Esophagus muscularis mucosa (tissue), 4 donors: Measurements from ENCODE around the gene SND1. TPM values are rescaled to one million over a fixed set of nuclear protein-coding genes. Genes with fewer than 3 reads are reported as not detected.

Experiments used
- DNase-seq: peaks from one replicate; pipeline ENCODE4 v3.0.0-alpha.2; 2017; ENCODE audit errors: extremely low spot score
- H3K27ac ChIP-seq, 4 donors: fragments of 200-600 bp; sonication (generic); replicated peaks in 1 of 4; 1 replicate in 3 of 4; 2 replicates in 1 of 4; pipeline ENCODE4 v1.5.1; 2016 to 2019; ENCODE audit warnings: mild to moderate bottlenecking in 1 of 4
- H3K27me3 ChIP-seq, 4 donors: fragments of 200-600 bp; sonication (generic); one replicate each; pipeline versions ENCODE4 v1.5.1 to v1.6.0; 2016 to 2019
- H3K36me3 ChIP-seq, 4 donors: fragments of 200-600 bp; sonication (generic); one replicate each; pipeline ENCODE4 v1.5.1; 2016 to 2019
- H3K4me1 ChIP-seq, 4 donors: fragments of 200-600 bp; sonication (generic); one replicate each; pipeline ENCODE4 v1.5.1; 2016 to 2019
- H3K4me3 ChIP-seq, 4 donors: fragments of 200-600 bp; sonication (generic); 1 replicate in 2 of 4; 2 replicates in 2 of 4; pipeline ENCODE4 v1.5.1; 2016 to 2019; ENCODE audit warnings: mild to moderate bottlenecking in 4 of 4, moderate library complexity in 1 of 4
- H3K9me3 ChIP-seq, 4 donors: fragments of 200-600 bp; sonication (generic); 1 replicate in 3 of 4; 2 replicates in 1 of 4; pipeline ENCODE4 v1.5.1; 2016 to 2019
- EP300 ChIP-seq: sonication (generic); formaldehyde crosslinking; IDR thresholded peaks from one replicate; pipeline ENCODE4 v1.6.1; 2017; ENCODE audit warnings: antibody characterized with exemption
- POLR2A ChIP-seq: fragments of 450-650 bp; IDR thresholded peaks from one replicate; pipeline ENCODE4 v1.6.1; 2017; ENCODE audit warnings: antibody characterized with exemption, moderate library complexity, mild to moderate bottlenecking, low read depth
- POLR2AphosphoS5 ChIP-seq, 2 donors: sonication (generic); formaldehyde crosslinking; IDR thresholded peaks; one replicate each; pipeline ENCODE4 v1.6.1; 2017; ENCODE audit warnings: antibody characterized with exemption in 2 of 2
- WGBS: methylation state at CpG from one replicate; pipeline ENCODE4 v1.1.5; 2018; 5-methylcytosine and 5-hydroxymethylcytosine counted together
- intact Hi-C: fragments of 100-400 bp; cut with DNase I; formaldehyde crosslinking; loops from one replicate; pipeline ENCODE4 v1.15.1; 2023
- total RNA-seq, 4 donors: library from RNA; depleted of rRNA; stranded (reverse); fragments of >200 nt; gene quantifications; one replicate each; pipeline versions ENCODE4 v1.1.0 to v1.2.1, GENCODE V29; 2016
- TF ChIP-seq, protein P1 (sequence below), 3 experiments: fragments of 200-600 bp in 2 of 3; fragments of 450-650 bp in 1 of 3; sonication (generic) in 2 of 3; IDR thresholded peaks; one replicate each; pipeline ENCODE4 v1.5.1; 2017 to 2019; ENCODE audit warnings: antibody characterized with exemption in 3 of 3, mild to moderate bottlenecking in 2 of 3, moderate library complexity in 1 of 3

Gene SND1
- total RNA-seq, 4 donors from 2014 or later: 71.4 to 91.2 (median 81.3) TPM

DNA sequence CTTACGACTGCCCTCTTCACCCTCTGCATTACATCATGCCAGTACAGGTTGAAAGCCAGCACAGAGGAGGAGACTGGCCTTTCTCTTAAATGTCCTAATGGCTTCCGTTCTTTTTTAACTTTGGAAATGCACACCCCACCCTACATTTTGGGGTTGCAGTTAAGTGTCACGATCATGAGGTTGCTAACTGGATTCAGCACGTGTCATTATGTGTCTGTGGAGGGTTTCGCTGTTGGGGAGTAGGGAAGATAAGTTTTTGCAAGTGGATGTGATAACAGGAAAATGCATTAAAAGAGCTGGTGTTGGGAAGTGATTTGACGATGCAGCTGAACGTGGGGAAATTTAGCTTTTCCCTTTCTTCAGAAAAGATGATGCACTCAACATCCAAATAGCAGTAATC lies 243.4 kb downstream of the SND1 start:
- 94% methylated on average over 7 of the region's 7 CpGs for WGBS

DNA sequence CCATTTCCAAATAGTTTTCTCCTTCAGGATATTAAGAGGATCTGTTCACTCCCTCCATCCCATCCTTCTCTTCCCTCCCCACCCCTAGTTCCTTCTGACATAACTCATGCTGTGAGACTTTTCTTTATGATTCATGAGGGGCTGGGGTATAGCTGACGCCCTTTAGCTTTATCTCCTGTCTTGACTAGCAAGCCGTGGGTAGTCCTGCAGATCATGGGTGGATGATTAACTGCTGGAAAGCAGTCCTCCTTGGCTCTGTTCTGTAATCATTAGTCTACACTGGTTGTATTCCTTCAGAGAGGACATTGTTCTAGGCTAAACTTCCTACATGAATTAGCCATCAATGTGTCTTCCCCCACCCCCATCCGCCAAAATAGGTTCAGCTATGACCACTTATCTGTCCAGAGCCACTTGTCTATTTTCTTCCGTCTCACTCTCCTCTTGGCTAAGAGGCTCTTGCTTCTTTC lies 243.9 kb downstream of the SND1 start:
- Histone ChIP-seq H3K27me3 (no peaks in the 10 kb centered on the region), H3K9me3 (no peaks in the 10 kb centered on the region), H3K27ac (no peak overlapping the region), H3K4me1 (peaks cover 0 to 18% (median 8%) of the 10 kb centered on the region in 4 donors), H3K36me3 (peaks cover 0 to 7% (median 0%) of the 10 kb centered on the region in 4 donors), H3K4me3 (no peak overlapping the region)
- 90% methylated on average over 4 of the region's 4 CpGs for WGBS
- TF ChIP-seq POLR2AphosphoS5 (IDR thresholded peaks at IDR 0.05) (no peak), POLR2A (no peak), EP300 (no peak)
- TF ChIP-seq, protein P1, sequence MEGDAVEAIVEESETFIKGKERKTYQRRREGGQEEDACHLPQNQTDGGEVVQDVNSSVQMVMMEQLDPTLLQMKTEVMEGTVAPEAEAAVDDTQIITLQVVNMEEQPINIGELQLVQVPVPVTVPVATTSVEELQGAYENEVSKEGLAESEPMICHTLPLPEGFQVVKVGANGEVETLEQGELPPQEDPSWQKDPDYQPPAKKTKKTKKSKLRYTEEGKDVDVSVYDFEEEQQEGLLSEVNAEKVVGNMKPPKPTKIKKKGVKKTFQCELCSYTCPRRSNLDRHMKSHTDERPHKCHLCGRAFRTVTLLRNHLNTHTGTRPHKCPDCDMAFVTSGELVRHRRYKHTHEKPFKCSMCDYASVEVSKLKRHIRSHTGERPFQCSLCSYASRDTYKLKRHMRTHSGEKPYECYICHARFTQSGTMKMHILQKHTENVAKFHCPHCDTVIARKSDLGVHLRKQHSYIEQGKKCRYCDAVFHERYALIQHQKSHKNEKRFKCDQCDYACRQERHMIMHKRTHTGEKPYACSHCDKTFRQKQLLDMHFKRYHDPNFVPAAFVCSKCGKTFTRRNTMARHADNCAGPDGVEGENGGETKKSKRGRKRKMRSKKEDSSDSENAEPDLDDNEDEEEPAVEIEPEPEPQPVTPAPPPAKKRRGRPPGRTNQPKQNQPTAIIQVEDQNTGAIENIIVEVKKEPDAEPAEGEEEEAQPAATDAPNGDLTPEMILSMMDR (IDR thresholded peaks at IDR 0.05): no peak
- DNase-seq: no peak
- intact Hi-C loops: no loop called here

More for the DNA sequence above, 243.4 kb downstream of the SND1 start:
- H3K9me3 ChIP-seq: no peaks in the 10 kb centered on the region
- peaks cover 0 to 14% (median 3%) of the 10 kb centered on the region in 4 donors for H3K4me1 ChIP-seq
- DNase-seq: no peak
- peaks cover 0 to 7% (median 0%) of the 10 kb centered on the region in 4 donors for H3K36me3 ChIP-seq
- no peak overlapping the region for H3K4me3 ChIP-seq
- H3K27me3 ChIP-seq: no peaks in the 10 kb centered on the region
- intact Hi-C loops: no loop called here
- H3K27ac ChIP-seq: no peak overlapping the region
- TF ChIP-seq POLR2AphosphoS5 (IDR thresholded peaks at IDR 0.05) (no peak), EP300 (no peak)

DNA sequence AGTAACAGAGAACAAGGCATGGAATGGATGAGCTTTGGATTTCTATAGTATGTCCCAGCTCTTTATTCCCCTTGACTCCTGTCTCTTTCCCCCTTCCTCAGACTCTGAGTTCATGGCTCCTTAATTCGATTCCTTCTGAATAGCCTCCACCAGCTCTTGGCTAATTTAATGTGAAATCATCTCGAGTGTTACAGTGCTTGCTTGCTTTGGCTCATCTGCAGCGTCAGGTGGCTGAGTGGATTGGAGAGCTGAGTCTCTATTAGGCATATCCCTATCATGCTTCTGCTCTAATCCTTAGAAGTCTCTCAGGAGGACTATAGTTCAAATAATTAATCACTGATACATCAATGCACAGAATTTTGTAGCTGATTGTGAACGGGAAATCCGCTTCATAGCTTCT lies 244.7 kb downstream of the SND1 start:
- peaks cover 0 to 26% (median 15%) of the 10 kb centered on the region in 4 donors for H3K4me1 ChIP-seq
- no peaks in the 10 kb centered on the region for H3K27me3 ChIP-seq
- WGBS: 89% methylated on average over 5 of the region's 5 CpGs
- H3K27ac ChIP-seq: no peak overlapping the region
- TF ChIP-seq POLR2A: no peak
- DNase-seq: no peak
- peaks cover 0 to 5% (median 0%) of the 10 kb centered on the region in 4 donors for H3K36me3 ChIP-seq
- intact Hi-C loops: no loop called here
- H3K4me3 ChIP-seq: no peak overlapping the region
- no peaks in the 10 kb centered on the region for H3K9me3 ChIP-seq

DNA sequence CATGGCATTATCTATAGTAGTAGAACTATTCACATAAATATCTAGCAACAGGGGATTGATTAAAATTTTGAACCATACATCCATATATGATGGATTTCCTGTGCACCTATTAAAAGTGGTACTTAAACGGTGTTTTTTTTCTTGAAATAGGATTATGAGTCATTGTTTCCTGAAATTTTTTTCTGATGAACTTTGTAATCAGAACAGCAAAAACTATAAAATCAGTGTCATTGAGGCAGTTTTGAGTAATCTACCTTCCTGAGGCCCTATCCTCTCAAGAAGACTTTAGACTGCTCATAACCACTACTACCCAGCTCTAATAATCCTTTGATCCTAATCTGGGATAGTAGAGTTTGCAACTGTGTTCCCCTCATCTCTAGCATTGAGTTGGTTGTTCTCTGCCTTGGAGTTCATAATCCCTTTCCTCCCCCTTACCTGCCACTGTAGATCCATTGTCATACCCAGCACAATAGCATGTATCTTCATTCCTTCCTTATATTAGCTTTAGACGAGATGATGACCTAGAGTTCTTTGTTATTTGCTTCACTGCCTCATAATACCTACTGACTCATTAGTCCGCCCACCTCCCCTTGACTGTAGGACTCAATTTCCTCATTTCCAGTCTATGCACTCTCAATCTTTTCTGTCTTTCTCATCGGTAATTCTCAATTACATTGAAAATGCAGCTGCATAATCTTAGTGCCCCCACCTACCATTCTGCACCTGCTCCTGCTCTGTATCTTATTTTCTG lies 245.9 kb downstream of the SND1 start:
- no peaks in the 10 kb centered on the region for H3K36me3 ChIP-seq
- peaks cover 0 to 22% (median 18%) of the 10 kb centered on the region in 4 donors for H3K4me1 ChIP-seq
- H3K27me3 ChIP-seq: no peaks in the 10 kb centered on the region
- no peak overlapping the region for H3K4me3 ChIP-seq
- TF ChIP-seq POLR2A: no peak
- no peak for TF ChIP-seq EP300
- TF ChIP-seq POLR2AphosphoS5 (IDR thresholded peaks at IDR 0.05): no peak
- TF ChIP-seq, protein P1 (IDR thresholded peaks at IDR 0.05): no peak
- intact Hi-C loops: no loop called here
- no peak overlapping the region for H3K27ac ChIP-seq
- DNase-seq: no peak
- 83% methylated on average over 4 of the region's 4 CpGs for WGBS
- H3K9me3 ChIP-seq: no peaks in the 10 kb centered on the region

DNA sequence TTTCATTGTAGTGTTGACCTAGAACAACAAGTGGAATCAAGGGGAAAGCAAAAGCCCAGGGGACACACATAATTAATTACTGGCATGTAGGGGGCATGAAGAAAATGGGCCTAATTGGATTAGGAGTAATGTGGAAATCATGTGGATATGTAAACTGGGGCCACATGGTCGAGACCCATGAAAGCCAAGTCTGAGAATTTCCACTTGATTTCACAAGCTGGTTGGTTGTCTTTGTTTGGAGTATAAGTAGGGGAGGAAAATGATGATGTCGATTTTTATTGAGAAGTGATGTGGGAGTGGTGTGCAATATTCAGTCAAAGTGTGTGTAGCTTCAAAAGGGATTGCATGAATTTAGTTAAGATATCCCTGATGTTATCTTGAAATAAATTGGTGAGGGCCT lies 247.4 kb downstream of the SND1 start:
- H3K36me3 ChIP-seq: no peaks in the 10 kb centered on the region
- TF ChIP-seq POLR2A (no peak), EP300 (no peak), POLR2AphosphoS5 (IDR thresholded peaks at IDR 0.05) (no peak)
- TF ChIP-seq, protein P1 (IDR thresholded peaks at IDR 0.05): no peak
- H3K4me3 ChIP-seq: no peak overlapping the region
- H3K27me3 ChIP-seq: no peaks in the 10 kb centered on the region
- H3K4me1 ChIP-seq: peaks cover 0 to 29% (median 21%) of the 10 kb centered on the region in 4 donors
- H3K27ac ChIP-seq: no peak overlapping the region
- 98% methylated on average over 2 of the region's 2 CpGs for WGBS
- intact Hi-C loops: no loop called here
- no peaks in the 10 kb centered on the region for H3K9me3 ChIP-seq
- DNase-seq: no peak
